Adrenal gland (tissue), 12 donors: Measurements from ENCODE around the gene ID2. TPM values are rescaled to one million over a fixed set of nuclear protein-coding genes. Genes with fewer than 3 reads are reported as not detected.

ENCODE experiments used
- DNase-seq, 7 donors: peaks; one replicate each; pipeline ENCODE4 v3.0.0-alpha.2; 2019 to 2020
- H3K27ac ChIP-seq, 5 donors: fragments of 200-600 bp; sonication (generic) in 4 of 5; 1 replicate in 3 of 5; 2 replicates in 2 of 5; pipeline versions ENCODE4 v1.5.1 to v1.8.0; 2016 to 2020; ENCODE audit warnings: mild to moderate bottlenecking in 1 of 5
- H3K27me3 ChIP-seq: fragments of 200-600 bp; 2 replicates; pipeline ENCODE4 v1.8.0; 2021
- H3K36me3 ChIP-seq, 2 donors: fragments of 200-600 bp; replicated peaks in 1 of 2; 1 replicate in 1 of 2; 2 replicates in 1 of 2; pipeline versions ENCODE4 v1.5.1 to v1.8.0; 2018 to 2022
- H3K4me1 ChIP-seq, 2 donors: fragments of 200-600 bp; replicated peaks in 1 of 2; 1 replicate in 1 of 2; 2 replicates in 1 of 2; pipeline versions ENCODE4 v1.5.1 to v1.8.0; 2018 to 2021
- H3K4me3 ChIP-seq, 4 donors: fragments of 200-600 bp; sonication (generic) in 3 of 4; one replicate each; pipeline ENCODE4 v1.5.1; 2016 to 2018
- H3K9me3 ChIP-seq, 3 donors: fragments of 200-600 bp; sonication (generic) in 1 of 3; replicated peaks in 1 of 3; 1 replicate in 2 of 3; 2 replicates in 1 of 3; pipeline versions ENCODE4 v1.5.1 to v1.8.0; 2016 to 2021
- POLR2A ChIP-seq, 2 donors: fragments of 450-650 bp; IDR thresholded peaks; one replicate each; pipeline ENCODE4 v1.6.1; 2017; ENCODE audit warnings: antibody characterized with exemption in 2 of 2, mild to moderate bottlenecking in 2 of 2, moderate library complexity in 1 of 2
- WGBS, 4 donors: extraction: QIAGEN DNeasy Blood & Tissue Kit in 2 of 4; methylation state at CpG; one replicate each; pipeline versions ENCODE4 v1.1.5 to v1.1.7; 2013 to 2017; 5-methylcytosine and 5-hydroxymethylcytosine counted together
- intact Hi-C, 2 donors: fragments of 100-400 bp; cut with DNase I; formaldehyde crosslinking; loops; one replicate each; pipeline versions ENCODE4 v1.14.1 to v1.15.0; 2022 to 2023
- polyA plus RNA-seq, 3 donors: library from polyadenylated mRNA; stranded (reverse); fragments of 200-250 nt in 2 of 3; fragments of 350-450 nt in 1 of 3; fragmentation: Illumina TruSeq in 1 of 3; extraction: RNeasy Lipid Tissue Mini Kit (QIAGEN cat#74804) in 1 of 3; gene quantifications; one replicate each; pipeline ENCODE4 v1.2.3, GENCODE V29; 2013 to 2014
- total RNA-seq, 9 donors: library from RNA; depleted of rRNA in 4 of 9; stranded (reverse); fragments of >200 nt in 4 of 9; fragments of 120-200 nt in 1 of 9; fragmentation: NEBNext Ultra II Directional in 1 of 9; extraction: Animal tissue kit (Norgen Biotek cat#: 25700) in 1 of 9; gene quantifications; one replicate each; pipeline versions ENCODE4 v1.1.0 to v1.2.4, GENCODE V29; 2013 to 2023
- TF ChIP-seq, protein P1 (sequence below), 6 experiments: fragments of 450-650 bp in 4 of 6; fragments of 200-600 bp in 2 of 6; sonication (generic) in 1 of 6; IDR thresholded peaks; 1 replicate in 5 of 6; 2 replicates in 1 of 6; pipeline versions ENCODE4 v1.5.1 to v1.8.0; 2016 to 2021; ENCODE audit warnings: antibody characterized with exemption in 6 of 6, mild to moderate bottlenecking in 2 of 6, moderate library complexity in 1 of 6
- donor health status: healthy with polysubstance abuse.
- donor health status: Bipolar disorder and iron deficiency.
- donor health status: DM: yes; HTN: yes; CAD: no.
- donor health status: DM: no; HTN: no; CAD: no.
- donor health status: DM: no; HTN: no; CAD: no.
- donor health status: DM: yes; HTN: yes; CAD: no.

Gene ID2
- total and polyA plus RNA-seq, 12 donors = 80.7 to 468 (median 132) TPM

DNA sequence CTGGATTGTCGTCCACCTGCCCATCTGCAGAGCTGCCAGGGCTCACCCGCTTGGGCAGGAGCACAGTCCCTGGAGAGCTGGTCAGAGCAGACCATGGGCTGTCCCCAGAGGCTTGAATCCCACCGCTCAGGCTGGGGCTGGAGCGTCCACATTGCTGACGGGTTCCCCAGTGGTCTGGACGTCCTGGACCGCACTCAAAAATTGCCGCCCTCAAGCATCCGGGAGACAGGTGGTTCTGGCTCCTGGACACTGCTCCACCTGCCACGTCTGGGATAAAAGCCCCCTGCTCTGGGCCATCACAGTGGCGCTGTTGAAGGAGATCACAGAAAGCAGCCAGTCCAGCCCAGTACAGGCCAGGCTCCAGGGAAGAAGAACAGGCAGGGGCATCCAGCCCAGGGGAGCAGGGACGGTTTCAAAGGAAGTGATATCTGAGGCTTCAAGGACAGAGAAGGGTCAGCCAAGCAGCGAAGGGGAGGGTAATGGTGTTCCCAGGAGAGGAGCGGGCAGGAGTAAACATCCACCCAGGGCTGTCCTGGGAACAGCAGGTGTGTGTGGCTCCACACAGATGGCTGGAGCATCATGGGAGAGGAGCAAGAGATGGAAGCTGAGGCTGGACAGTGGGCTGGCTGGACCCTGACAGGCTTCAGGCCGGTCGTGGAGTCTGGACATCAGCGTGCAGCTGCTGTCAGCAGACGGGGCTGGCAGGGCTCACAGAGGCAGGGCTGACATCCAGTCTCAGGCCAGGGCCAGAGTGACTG lies 21.9 kb upstream of the ID2 start:
- WGBS, 4 donors = 39 to 67% (median 61%) methylated on average over 9 to 18 of the region's 18 CpGs
- intact Hi-C loops = loop anchor here in 1 of 2 donors (10.0 kb wide), 1 partner anchor 135 kb away; no protein-coding TSS in a partner anchor

DNA sequence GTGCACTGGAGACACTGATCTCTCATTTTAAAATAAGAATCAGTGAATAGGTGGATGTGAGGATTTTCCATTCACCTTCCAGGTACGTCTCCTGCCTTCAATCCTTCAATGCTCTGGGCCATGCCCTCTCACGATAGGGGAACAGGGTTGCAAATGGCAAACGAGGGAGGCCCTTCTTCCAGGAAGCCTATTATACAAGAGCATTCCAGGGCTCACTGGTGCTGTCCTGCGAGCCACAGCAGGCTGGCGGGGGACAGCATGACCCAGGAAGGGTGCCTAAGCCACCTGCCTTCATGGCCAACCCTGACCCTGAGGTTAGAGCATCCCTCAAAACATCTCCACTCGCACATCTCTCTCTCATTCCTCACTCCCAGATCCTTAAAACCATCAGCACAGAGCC lies 20.6 kb upstream of the ID2 start:
- no peak for DNase-seq
- 92 to 96% (median 96%) methylated on average over 6 of the region's 6 CpGs for WGBS, 4 donors
- intact Hi-C loops = loop anchor here in 1 of 2 donors (10.0 kb wide), 1 partner anchor 136 kb away; no protein-coding TSS in a partner anchor
- Histone ChIP-seq H3K36me3 (no peaks in the 10 kb centered on the region), H3K9me3 (no peaks in the 10 kb centered on the region), H3K27ac (peak overlapping the region in 2 of 5 donors; percentile 24 to 26), H3K27me3 (no peaks in the 10 kb centered on the region), H3K4me1 (peaks cover 12 to 23% of the 10 kb centered on the region in 2 donors), H3K4me3 (no peak overlapping the region)
- TF ChIP-seq, protein P1, sequence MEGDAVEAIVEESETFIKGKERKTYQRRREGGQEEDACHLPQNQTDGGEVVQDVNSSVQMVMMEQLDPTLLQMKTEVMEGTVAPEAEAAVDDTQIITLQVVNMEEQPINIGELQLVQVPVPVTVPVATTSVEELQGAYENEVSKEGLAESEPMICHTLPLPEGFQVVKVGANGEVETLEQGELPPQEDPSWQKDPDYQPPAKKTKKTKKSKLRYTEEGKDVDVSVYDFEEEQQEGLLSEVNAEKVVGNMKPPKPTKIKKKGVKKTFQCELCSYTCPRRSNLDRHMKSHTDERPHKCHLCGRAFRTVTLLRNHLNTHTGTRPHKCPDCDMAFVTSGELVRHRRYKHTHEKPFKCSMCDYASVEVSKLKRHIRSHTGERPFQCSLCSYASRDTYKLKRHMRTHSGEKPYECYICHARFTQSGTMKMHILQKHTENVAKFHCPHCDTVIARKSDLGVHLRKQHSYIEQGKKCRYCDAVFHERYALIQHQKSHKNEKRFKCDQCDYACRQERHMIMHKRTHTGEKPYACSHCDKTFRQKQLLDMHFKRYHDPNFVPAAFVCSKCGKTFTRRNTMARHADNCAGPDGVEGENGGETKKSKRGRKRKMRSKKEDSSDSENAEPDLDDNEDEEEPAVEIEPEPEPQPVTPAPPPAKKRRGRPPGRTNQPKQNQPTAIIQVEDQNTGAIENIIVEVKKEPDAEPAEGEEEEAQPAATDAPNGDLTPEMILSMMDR (IDR thresholded peaks at IDR 0.05) = no peak
- no peak for TF ChIP-seq POLR2A (IDR thresholded peaks at IDR 0.05)

More for the DNA sequence above, 21.9 kb upstream of the ID2 start:
- H3K27me3 ChIP-seq = no peaks in the 10 kb centered on the region
- no peak overlapping the region for H3K4me3 ChIP-seq
- H3K9me3 ChIP-seq = no peaks in the 10 kb centered on the region
- peak in 6 of 7 donors; percentile 56 to 76 (median 68) for DNase-seq
- TF ChIP-seq, protein P1 (IDR thresholded peaks at IDR 0.05) = no peak
- TF ChIP-seq POLR2A (IDR thresholded peaks at IDR 0.05) = no peak
- no peaks in the 10 kb centered on the region for H3K36me3 ChIP-seq
- H3K4me1 ChIP-seq = peaks cover 12 to 23% of the 10 kb centered on the region in 2 donors
- H3K27ac ChIP-seq = peak overlapping the region; percentile 34 to 81 (median 63)

DNA sequence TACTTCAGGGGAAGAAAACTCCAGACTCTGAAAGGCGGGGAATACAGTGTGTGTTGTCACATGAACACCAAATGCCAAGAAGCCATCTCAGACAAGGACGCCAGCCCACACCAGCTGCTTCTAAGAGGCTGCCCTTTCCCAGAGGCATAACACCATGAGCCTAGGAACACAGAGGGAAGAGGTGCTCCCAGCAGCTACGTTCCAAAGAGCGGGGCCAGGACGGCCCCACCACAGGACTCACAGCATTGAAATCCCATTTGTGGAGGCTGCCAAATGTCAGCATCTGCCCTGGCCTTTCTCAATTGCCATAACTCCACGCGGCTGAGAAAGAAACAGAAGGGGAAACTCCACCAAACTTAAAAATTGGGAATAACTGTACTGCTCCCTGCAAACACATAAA lies 20.1 kb upstream of the ID2 start:
- Histone ChIP-seq H3K4me3 (no peak overlapping the region), H3K4me1 (peaks cover 12 to 23% of the 10 kb centered on the region in 2 donors)
- intact Hi-C loops = loop anchor here in 1 of 2 donors (10.0 kb wide), 1 partner anchor 137 kb away; no protein-coding TSS in a partner anchor

More for the DNA sequence above, 20.1 kb upstream of the ID2 start:
- H3K36me3 ChIP-seq = no peaks in the 10 kb centered on the region
- H3K27ac ChIP-seq = peak overlapping the region in 2 of 5 donors; percentile 24 to 26
- no peaks in the 10 kb centered on the region for H3K27me3 ChIP-seq
- H3K9me3 ChIP-seq = no peaks in the 10 kb centered on the region
- peak in 2 of 7 donors; percentile 23 to 41 for DNase-seq
- 56 to 79% (median 64%) methylated on average over 6 to 7 of the region's 7 CpGs for WGBS, 4 donors
- TF ChIP-seq, protein P1 (IDR thresholded peaks at IDR 0.05) = no peak
- no peak for TF ChIP-seq POLR2A (IDR thresholded peaks at IDR 0.05)
